Pericardium fibroblast (primary cell): ENCODE measurements around the gene TNFSF13. TPM values are rescaled to one million over a fixed set of nuclear protein-coding genes. Genes with fewer than 3 reads are reported as not detected.

ENCODE experiments used
- total RNA-seq: library from RNA; depleted of rRNA; stranded (reverse); fragments of >200 nt; gene quantifications from 2 replicates; pipeline ENCODE4 v1.2.3, GENCODE V29; 2015

Gene TNFSF13, protein sequence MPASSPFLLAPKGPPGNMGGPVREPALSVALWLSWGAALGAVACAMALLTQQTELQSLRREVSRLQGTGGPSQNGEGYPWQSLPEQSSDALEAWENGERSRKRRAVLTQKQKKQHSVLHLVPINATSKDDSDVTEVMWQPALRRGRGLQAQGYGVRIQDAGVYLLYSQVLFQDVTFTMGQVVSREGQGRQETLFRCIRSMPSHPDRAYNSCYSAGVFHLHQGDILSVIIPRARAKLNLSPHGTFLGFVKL
- total RNA-seq = 2.1 and 3.6 TPM in 2 replicates

GRCh38 chr17:7558544-7559319 lies at the start of gene TNFSF13:
TSS of gene TNFSF13 (plus strand) at chr17:7558750. CDS start at chr17:7559040, 290 bp downstream.

GRCh38 chr17:7548585-7549400 lies 9.8 kb upstream of the TNFSF13 start, which contains the start of gene TNFSF12:
TSS of gene TNFSF12 (plus strand) at chr17:7549058. CDS start at chr17:7549154, 96 bp downstream.

GRCh38 chr17:7561589-7562207 lies 3.1 kb downstream of the TNFSF13 start, which contains the start of gene SENP3:
TSS of gene SENP3 (plus strand) at chr17:7561919. CDS start at chr17:7563077, 1,158 bp downstream.

DNA sequence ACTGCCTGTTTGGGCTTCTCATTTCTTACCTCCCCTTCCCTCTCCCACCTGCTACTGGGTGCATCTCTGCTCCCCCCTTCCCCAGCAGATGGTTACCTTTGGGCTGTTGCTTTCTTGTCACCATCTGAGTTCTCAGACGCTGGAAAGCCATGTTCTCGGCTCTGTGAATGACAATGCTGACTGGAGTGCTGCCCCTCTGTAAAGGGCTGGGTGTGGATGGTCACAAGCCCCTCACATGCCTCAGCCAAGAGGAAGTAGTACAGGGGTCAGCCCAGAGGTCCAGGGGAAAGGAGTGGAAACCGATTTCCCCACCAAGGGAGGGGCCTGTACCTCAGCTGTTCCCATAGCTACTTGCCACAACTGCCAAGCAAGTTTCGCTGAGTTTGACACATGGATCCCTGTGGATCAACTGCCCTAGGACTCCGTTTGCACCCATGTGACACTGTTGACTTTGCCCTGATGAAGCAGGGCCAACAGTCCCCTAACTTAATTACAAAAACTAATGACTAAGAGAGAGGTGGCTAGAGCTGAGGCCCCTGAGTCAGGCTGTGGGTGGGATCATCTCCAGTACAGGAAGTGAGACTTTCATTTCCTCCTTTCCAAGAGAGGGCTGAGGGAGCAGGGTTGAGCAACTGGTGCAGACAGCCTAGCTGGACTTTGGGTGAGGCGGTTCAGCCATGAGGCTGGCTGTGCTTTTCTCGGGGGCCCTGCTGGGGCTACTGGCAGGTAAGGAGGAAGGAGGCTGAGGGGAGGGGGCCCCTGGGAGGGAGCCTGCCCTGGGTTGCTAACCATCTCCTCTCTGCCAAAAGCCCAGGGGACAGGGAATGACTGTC lies 20.7 kb downstream of the TNFSF13 start, which contains the start of gene CD68:
Gene CD68 (plus strand): TSS at position 638 of the 833 bp plus-strand sequence. CDS start 40 bp downstream, at position 678.

DNA sequence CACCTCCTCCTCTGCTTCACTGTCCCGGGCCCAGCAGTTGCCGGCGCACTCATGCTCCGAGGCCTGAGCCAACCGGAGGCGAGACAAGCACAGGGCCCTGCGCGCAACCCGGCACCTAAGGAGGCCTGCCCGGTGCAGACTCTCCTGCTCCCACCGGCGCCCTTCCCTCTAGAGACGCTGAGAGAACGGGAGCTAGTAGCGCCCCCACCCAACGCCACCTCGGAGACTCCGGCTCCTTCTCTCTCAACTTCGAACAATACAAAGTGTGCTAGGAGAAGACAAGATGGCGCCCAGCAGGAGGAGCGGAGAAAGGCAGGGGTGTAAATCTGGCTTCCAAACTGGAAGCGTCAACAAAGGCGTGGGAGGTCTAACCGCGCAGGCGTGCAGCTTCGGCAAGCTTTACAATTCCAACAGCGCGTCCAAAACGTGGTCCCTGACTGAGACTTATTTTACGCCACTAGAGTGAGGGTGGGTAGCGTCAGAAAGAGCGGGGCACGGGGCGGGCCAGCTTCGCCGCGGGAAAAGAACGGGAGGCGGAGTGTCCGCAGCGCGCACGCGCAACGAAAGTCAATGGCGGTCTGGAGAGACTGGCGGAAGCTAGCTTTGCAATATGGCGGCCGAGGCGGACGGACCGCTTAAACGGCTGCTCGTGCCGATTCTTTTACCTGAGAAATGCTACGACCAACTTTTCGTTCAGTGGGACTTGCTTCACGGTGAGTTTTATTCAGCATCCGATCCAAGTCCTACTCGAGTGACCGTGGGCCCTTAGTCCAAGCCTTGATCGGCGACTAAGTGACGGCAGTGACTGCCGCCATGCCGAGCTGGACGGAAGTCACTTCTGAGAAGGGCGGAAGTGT lies 24.9 kb downstream of the TNFSF13 start, which contains the start of gene MPDU1:
Gene MPDU1 (plus strand): TSS at position 600 of the 857 bp plus-strand sequence. CDS start 11 bp downstream, at position 611.

DNA sequence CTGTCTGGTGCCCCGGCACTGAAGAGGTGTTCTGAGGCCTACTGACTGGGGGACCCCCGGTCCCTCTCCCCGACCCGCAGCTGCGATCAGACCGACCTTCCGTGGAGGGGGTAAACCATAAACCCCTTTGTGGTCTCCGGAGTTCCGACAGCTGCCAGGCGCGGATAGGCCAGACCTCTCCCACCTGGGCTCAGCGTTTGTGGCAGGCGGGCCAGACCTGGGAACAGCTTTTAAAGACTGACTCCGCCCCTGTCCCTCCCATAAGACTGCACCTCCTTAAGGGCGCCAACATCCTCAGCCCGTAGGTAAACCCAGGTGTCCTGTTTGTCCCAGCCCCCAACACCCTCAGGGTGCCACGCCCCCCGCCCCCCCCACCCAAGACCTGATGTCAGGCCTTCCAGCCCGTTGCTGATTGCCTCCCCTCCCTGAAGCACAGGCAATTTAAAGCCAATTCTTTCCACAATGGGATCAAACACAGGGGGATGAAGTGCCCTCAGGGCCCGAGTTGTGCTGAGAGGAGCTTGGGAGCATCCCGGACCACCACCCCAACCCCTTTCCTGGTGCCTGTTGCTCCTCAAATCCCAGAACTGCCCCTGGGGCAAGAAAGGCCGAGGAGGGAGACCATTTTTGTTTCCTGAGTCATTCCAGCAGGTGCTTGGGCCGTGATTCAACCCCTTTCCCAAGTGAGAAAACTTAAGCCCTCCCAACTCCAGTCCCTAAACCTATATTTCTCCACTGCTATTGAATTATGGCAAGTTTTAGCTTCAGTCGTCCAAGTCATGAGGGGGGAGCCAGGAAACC lies 31.5 kb downstream of the TNFSF13 start, which contains the start of gene SOX15:
Gene SOX15 (minus strand): TSS at position 204 of the 801 bp plus-strand sequence. CDS start 418 bp downstream, outside the sequence.

Other genes with a start within 250 kb of the TNFSF13 start
- gene GPS2, start 243.4 kb upstream of the TNFSF13 start, total RNA-seq = 65.2 and 92.2 TPM in 2 replicates
- 8.9 and 13.0 TPM in 2 replicates for gene NEURL4, start 229.4 kb upstream of the TNFSF13 start, total RNA-seq
- gene ACAP1, start 222.2 kb upstream of the TNFSF13 start, total RNA-seq = 0.34 TPM in 1 of 2 replicates, not detected in the other
- 17.2 and 24.3 TPM in 2 replicates for gene KCTD11, start 206.6 kb upstream of the TNFSF13 start, total RNA-seq
- gene TMEM95, start 203.6 kb upstream of the TNFSF13 start, total RNA-seq = not detected in 2 replicates
- gene TNK1, start 177.7 kb upstream of the TNFSF13 start, total RNA-seq = 0.09 and 0.47 TPM in 2 replicates
- gene PLSCR3, start 164.2 kb upstream of the TNFSF13 start, total RNA-seq = 45.7 and 72.9 TPM in 2 replicates
- 83.2 and 132 TPM in 2 replicates for gene TMEM256, start 154.7 kb upstream of the TNFSF13 start, total RNA-seq
- gene NLGN2, start 150.9 kb upstream of the TNFSF13 start, total RNA-seq = 13.5 and 18.6 TPM in 2 replicates
- gene SPEM1, start 138.4 kb upstream of the TNFSF13 start, total RNA-seq = not detected in 2 replicates
- gene SPEM2, start 133.1 kb upstream of the TNFSF13 start, total RNA-seq = not detected in 2 replicates
- gene SPEM3, start 129.9 kb upstream of the TNFSF13 start, total RNA-seq = not detected in 2 replicates
- 1.3 and 2.4 TPM in 2 replicates for gene TMEM102, start 123.3 kb upstream of the TNFSF13 start, total RNA-seq
- 0.43 and 2.0 TPM in 2 replicates for gene FGF11, start 119.2 kb upstream of the TNFSF13 start, total RNA-seq
- gene CHRNB1, start 113.7 kb upstream of the TNFSF13 start, total RNA-seq = 3.7 and 6.7 TPM in 2 replicates
- 25.4 and 29.3 TPM in 2 replicates for gene ZBTB4, start 79.1 kb upstream of the TNFSF13 start, total RNA-seq
- gene SLC35G6, start 77.3 kb upstream of the TNFSF13 start, total RNA-seq = not detected in 2 replicates
- 35.5 and 50.7 TPM in 2 replicates for gene POLR2A, start 74.4 kb upstream of the TNFSF13 start, total RNA-seq
- 14.1 and 17.4 TPM in 2 replicates for gene TNFSF12, start 9.7 kb upstream of the TNFSF13 start, total RNA-seq
- 45.6 and 47.5 TPM in 2 replicates for gene SENP3, start 3.2 kb downstream of the TNFSF13 start, total RNA-seq
- 13.4 and 22.7 TPM in 2 replicates for gene CD68, start 20.9 kb downstream of the TNFSF13 start, total RNA-seq
- 115 and 144 TPM in 2 replicates for gene MPDU1, start 25.1 kb downstream of the TNFSF13 start, total RNA-seq
- gene SOX15, start 31.3 kb downstream of the TNFSF13 start, total RNA-seq = 0.12 and 0.85 TPM in 2 replicates
- 17.7 and 41.3 TPM in 2 replicates for gene FXR2, start 56.1 kb downstream of the TNFSF13 start, total RNA-seq
- 58.8 and 85.5 TPM in 2 replicates for gene SAT2, start 69.1 kb downstream of the TNFSF13 start, total RNA-seq
- gene SHBG, start 71.4 kb downstream of the TNFSF13 start, total RNA-seq = 0.12 and 4.1 TPM in 2 replicates
- 0.93 TPM in 1 of 2 replicates, not detected in the other for gene ATP1B2, start 92.2 kb downstream of the TNFSF13 start, total RNA-seq
- gene TP53, start 128.7 kb downstream of the TNFSF13 start, total RNA-seq = 44.9 and 63.2 TPM in 2 replicates
- gene WRAP53, start 129.7 kb downstream of the TNFSF13 start, total RNA-seq = 3.3 and 6.8 TPM in 2 replicates
- gene EFNB3, start 146.5 kb downstream of the TNFSF13 start, total RNA-seq = 3.3 and 4.9 TPM in 2 replicates
- gene DNAH2, start 159.0 kb downstream of the TNFSF13 start, total RNA-seq = 0.26 and 1.1 TPM in 2 replicates